Activated naive CD4-positive, alpha-beta T cell treated with anti-CD3 and anti-CD28 coated beads for 36 hours (primary cell): ENCODE results near the gene ZBED6. TPM values are rescaled to one million over a fixed set of nuclear protein-coding genes. Genes with fewer than 3 reads are reported as not detected.

ENCODE experiments used
- CTCF ChIA-PET: fragments of 350-600 bp; sonication (Branson Sonifier 250); formaldehyde crosslinking; loops from one replicate; lab custom pipeline; 2021; ENCODE audit warnings: antibody characterized with exemption; lab: Charles Lee
- DNase-seq: peaks from one replicate; pipeline ENCODE4 v3.0.0-alpha.2; 2020
- H3K27ac Mint-ChIP-seq: one replicate; pipeline ENCODE4 v1.8.0; 2021; ENCODE audit warnings: mild to moderate bottlenecking, mixed read lengths
- H3K27me3 Mint-ChIP-seq: one replicate; pipeline ENCODE4 v1.8.0; 2021; ENCODE audit warnings: low read depth, mixed read lengths
- H3K36me3 Mint-ChIP-seq: one replicate; pipeline ENCODE4 v1.8.0; 2021; ENCODE audit warnings: low read depth, mixed read lengths
- H3K4me1 Mint-ChIP-seq: one replicate; pipeline ENCODE4 v1.8.0; 2021; ENCODE audit warnings: low read depth, mixed read lengths
- H3K4me3 Mint-ChIP-seq: one replicate; pipeline ENCODE4 v1.8.0; 2021; ENCODE audit warnings: mild to moderate bottlenecking, moderate library complexity, mixed read lengths
- H3K9me3 Mint-ChIP-seq: one replicate; pipeline ENCODE4 v1.8.0; 2021; ENCODE audit warnings: mixed read lengths
- intact Hi-C: fragments of 100-400 bp; cut with micrococcal nuclease; formaldehyde crosslinking; loops from one replicate; pipeline ENCODE4 v1.15.1; 2023
- total RNA-seq, 2 experiments: library from RNA; stranded (reverse); gene quantifications; one replicate each; pipeline ENCODE4 v1.2.3, GENCODE V29; 2021

The ZBED6 gene
- total RNA-seq, 2 experiments from 2014 or later, result 23.3 to 23.6 TPM

GRCh38 chr1:203764105-203765028 lies 31.1 kb upstream of the ZBED6 start:
- intact Hi-C loops, result loop anchor here (1.0 to 10.0 kb wide), 12 partner anchors 10 to 480 kb away; partner anchors contain the start of genes ATP2B4, ZBED6 and ZC3H11A
- no peak for DNase-seq
- H3K4me1 Mint-ChIP-seq, result peaks cover 39% of the 10 kb centered on the region

GRCh38 chr1:203765029-203765837 lies 30.2 kb upstream of the ZBED6 start, which contains the start of gene LAX1:
TSS of gene LAX1 (plus strand) at chr1:203765183. CDS start at chr1:203765566, 383 bp downstream.
- Mint-ChIP-seq H3K36me3 (peaks cover 8% of the 10 kb centered on the region), H3K9me3 (no peaks in the 10 kb centered on the region), H3K4me1 (peaks cover 41% of the 10 kb centered on the region), H3K4me3 (peak within 1 kb of the TSS; percentile 89), H3K27ac (peak within 1 kb of the TSS; percentile 99), H3K27me3 (no peaks in the 10 kb centered on the region)
- intact Hi-C loops, result loop anchor here (1.0 to 10.0 kb wide), 12 partner anchors 11 to 480 kb away; partner anchors contain the start of genes ATP2B4, ZBED6 and ZC3H11A
- CTCF ChIA-PET, result interaction anchor here (0.6 to 1.5 kb wide), 5 partner anchors 29 to 425 kb away, joined by 3 to 8 read pairs (median 4); partner anchors contain the start of gene ATP2B4
- DNase-seq, result peak; percentile 90

More at GRCh38 chr1:203764105-203765028, 31.1 kb upstream of the ZBED6 start:
- H3K9me3 Mint-ChIP-seq, result no peaks in the 10 kb centered on the region
- peaks cover 6% of the 10 kb centered on the region for H3K36me3 Mint-ChIP-seq
- H3K4me3 Mint-ChIP-seq, result peak overlapping the region; percentile 89
- peak overlapping the region; percentile 99 for H3K27ac Mint-ChIP-seq
- H3K27me3 Mint-ChIP-seq, result no peaks in the 10 kb centered on the region
- CTCF ChIA-PET, result interaction anchor here (0.6 to 1.5 kb wide), 6 partner anchors 8 to 138 kb away, joined by 3 to 8 read pairs (median 4); partner anchors contain the start of gene ATP2B4

GRCh38 chr1:203768256-203768655 lies 27.2 kb upstream of the ZBED6 start:
- Mint-ChIP-seq H3K27me3 (no peaks in the 10 kb centered on the region), H3K36me3 (peaks cover 25% of the 10 kb centered on the region), H3K27ac (peak overlapping the region; percentile 65), H3K4me1 (peaks cover 39% of the 10 kb centered on the region), H3K4me3 (no peak overlapping the region), H3K9me3 (no peaks in the 10 kb centered on the region)
- no peak for DNase-seq
- intact Hi-C loops, result loop anchor here (5.0 to 10.0 kb wide), 4 partner anchors 36 to 483 kb away; no protein-coding TSS in a partner anchor
- CTCF ChIA-PET, result interaction anchor here (0.7 kb wide), 1 partner anchor 181 kb away, joined by 4 read pairs; no protein-coding TSS in a partner anchor

- intact Hi-C loops, result loop anchor here (5.0 to 10.0 kb wide), 4 partner anchors 37 to 485 kb away; no protein-coding TSS in a partner anchor
- Mint-ChIP-seq H3K36me3 (peaks cover 37% of the 10 kb centered on the region), H3K4me1 (peaks cover 25% of the 10 kb centered on the region), H3K27me3 (no peaks in the 10 kb centered on the region), H3K9me3 (no peaks in the 10 kb centered on the region), H3K27ac (no peak overlapping the region), H3K4me3 (no peak overlapping the region)
- no peak for DNase-seq
- CTCF ChIA-PET, result no interaction called here
Observed at GRCh38 chr1:203769505-203770343, 25.7 kb upstream of the ZBED6 start.

- Mint-ChIP-seq H3K27ac (peak overlapping the region; percentile 26), H3K4me1 (peaks cover 21% of the 10 kb centered on the region), H3K27me3 (no peaks in the 10 kb centered on the region), H3K36me3 (peaks cover 43% of the 10 kb centered on the region), H3K9me3 (no peaks in the 10 kb centered on the region), H3K4me3 (no peak overlapping the region)
- intact Hi-C loops, result no loop called here
- DNase-seq, result no peak
- CTCF ChIA-PET, result no interaction called here
Observed at GRCh38 chr1:203771901-203772301, 23.5 kb upstream of the ZBED6 start.

- no peak for DNase-seq
- intact Hi-C loops, result no loop called here
- H3K27me3 Mint-ChIP-seq, result no peaks in the 10 kb centered on the region
- CTCF ChIA-PET, result interaction anchor here (0.6 kb wide), 1 partner anchor 9 kb away, joined by 3 read pairs; no protein-coding TSS in a partner anchor
- no peaks in the 10 kb centered on the region for H3K9me3 Mint-ChIP-seq
- peaks cover 21% of the 10 kb centered on the region for H3K4me1 Mint-ChIP-seq
- H3K27ac Mint-ChIP-seq, result peak overlapping the region; percentile 28
- H3K36me3 Mint-ChIP-seq, result peaks cover 41% of the 10 kb centered on the region
- no peak overlapping the region for H3K4me3 Mint-ChIP-seq
Observed at GRCh38 chr1:203772836-203773235, 22.6 kb upstream of the ZBED6 start.

- Mint-ChIP-seq H3K9me3 (no peaks in the 10 kb centered on the region), H3K27me3 (no peaks in the 10 kb centered on the region), H3K27ac (no peak overlapping the region), H3K4me1 (peaks cover 5% of the 10 kb centered on the region), H3K4me3 (no peak overlapping the region), H3K36me3 (peaks cover 28% of the 10 kb centered on the region)
- no peak for DNase-seq
- intact Hi-C loops, result no loop called here
- CTCF ChIA-PET, result interaction anchor here (1.0 to 1.4 kb wide), 3 partner anchors 51 to 434 kb away, joined by 3 to 4 read pairs (median 3); no protein-coding TSS in a partner anchor
Observed at GRCh38 chr1:203776636-203777035, 18.8 kb upstream of the ZBED6 start.

- CTCF ChIA-PET, result interaction anchor here (0.6 to 1.0 kb wide), 2 partner anchors 42 to 435 kb away, joined by 3 to 4 read pairs; no protein-coding TSS in a partner anchor
- no peaks in the 10 kb centered on the region for H3K27me3 Mint-ChIP-seq
- H3K36me3 Mint-ChIP-seq, result peaks cover 23% of the 10 kb centered on the region
- no peak for DNase-seq
- H3K4me3 Mint-ChIP-seq, result no peak overlapping the region
- H3K27ac Mint-ChIP-seq, result no peak overlapping the region
- intact Hi-C loops, result no loop called here
- peaks cover 5% of the 10 kb centered on the region for H3K4me1 Mint-ChIP-seq
- H3K9me3 Mint-ChIP-seq, result no peaks in the 10 kb centered on the region
Observed at GRCh38 chr1:203777596-203777995, 17.8 kb upstream of the ZBED6 start.

- H3K9me3 Mint-ChIP-seq, result no peaks in the 10 kb centered on the region
- H3K27me3 Mint-ChIP-seq, result no peaks in the 10 kb centered on the region
- CTCF ChIA-PET, result no interaction called here
- DNase-seq, result no peak
- peaks cover 5% of the 10 kb centered on the region for H3K4me1 Mint-ChIP-seq
- H3K36me3 Mint-ChIP-seq, result peaks cover 18% of the 10 kb centered on the region
- H3K4me3 Mint-ChIP-seq, result no peak overlapping the region
- H3K27ac Mint-ChIP-seq, result no peak overlapping the region
- intact Hi-C loops, result no loop called here
Observed at GRCh38 chr1:203778146-203778545, 17.3 kb upstream of the ZBED6 start.

GRCh38 chr1:203778789-203779188 lies 16.6 kb upstream of the ZBED6 start:
- no peak overlapping the region for H3K4me3 Mint-ChIP-seq
- no peaks in the 10 kb centered on the region for H3K27me3 Mint-ChIP-seq
- no peak for DNase-seq
- CTCF ChIA-PET, result no interaction called here
- intact Hi-C loops, result no loop called here
- no peaks in the 10 kb centered on the region for H3K9me3 Mint-ChIP-seq
- no peak overlapping the region for H3K27ac Mint-ChIP-seq
- peaks cover 5% of the 10 kb centered on the region for H3K4me1 Mint-ChIP-seq
- peaks cover 14% of the 10 kb centered on the region for H3K36me3 Mint-ChIP-seq

GRCh38 chr1:203781962-203782361 lies 13.5 kb upstream of the ZBED6 start:
- H3K27ac Mint-ChIP-seq, result no peak overlapping the region
- H3K4me3 Mint-ChIP-seq, result no peak overlapping the region
- H3K4me1 Mint-ChIP-seq, result no peaks in the 10 kb centered on the region
- H3K27me3 Mint-ChIP-seq, result no peaks in the 10 kb centered on the region
- intact Hi-C loops, result no loop called here
- DNase-seq, result no peak
- CTCF ChIA-PET, result no interaction called here
- H3K9me3 Mint-ChIP-seq, result peaks cover 4% of the 10 kb centered on the region
- no peaks in the 10 kb centered on the region for H3K36me3 Mint-ChIP-seq
